HepG2 (cell line): ENCODE results near the gene C3orf22. TPM values are rescaled to one million over a fixed set of nuclear protein-coding genes. Genes with fewer than 3 reads are reported as not detected.

ENCODE experiments used
- DPF2 ChIP-seq: sonication (generic); formaldehyde crosslinking; IDR thresholded peaks from 2 replicates; pipeline ENCODE4 v1.4.0; 2020; ENCODE audit warnings: mild to moderate bottlenecking, low read depth, missing genetic modification reagents, borderline replicate concordance
- MAFG ChIP-seq: sonication (generic); formaldehyde crosslinking; IDR thresholded peaks from 2 replicates; pipeline ENCODE4 v1.5.1; 2020; ENCODE audit warnings: mild to moderate bottlenecking, missing genetic modification reagents
- SMAD1 ChIP-seq: sonication (generic); formaldehyde crosslinking; IDR thresholded peaks from 2 replicates; pipeline ENCODE4 v1.4.0; 2020; ENCODE audit warnings: missing genetic modification reagents, low read depth, mild to moderate bottlenecking, borderline replicate concordance
- SPEN ChIP-seq: sonication (generic); formaldehyde crosslinking; IDR thresholded peaks from 2 replicates; pipeline ENCODE4 v1.5.1; 2020; ENCODE audit warnings: low read depth, mild to moderate bottlenecking, missing genetic modification reagents
- polyA plus RNA-seq, 8 experiments: library from polyadenylated mRNA; depleted of rRNA in 3 of 8; stranded (reverse) in 7 of 8; unstranded in 1 of 8; fragments of >200 nt; fragmentation: Illumina TruSeq in 4 of 8; extraction: Trizol in 4 of 8; gene quantifications; 2 replicates each; pipeline versions ENCODE4 v1.2.1 to v1.2.3, GENCODE V29; 2011 to 2016; ENCODE audit warnings: low read depth in 4 of 8, missing spikeins in 1 of 8, mixed read lengths in 1 of 8; ENCODE audit not compliant: insufficient read depth in 1 of 8
- total RNA-seq, 5 experiments: library from RNA; depleted of rRNA; stranded (reverse); fragments of >200 nt; fragmentation: Illumina TruSeq; extraction: Trizol; gene quantifications; 2 replicates each; pipeline ENCODE4 v1.2.3, GENCODE V29; 2016; ENCODE audit warnings: low read depth in 1 of 5
- TF ChIP-seq, protein P1 (sequence below): sonication (generic); formaldehyde crosslinking; IDR thresholded peaks from 2 replicates; pipeline ENCODE4 v1.9.0; 2021; ENCODE audit warnings: missing genetic modification reagents, borderline replicate concordance
- TF ChIP-seq, protein P2 (sequence below): sonication (generic); formaldehyde crosslinking; IDR thresholded peaks from 2 replicates; pipeline ENCODE4 v1.5.0; 2020; ENCODE audit warnings: mild to moderate bottlenecking, low read depth, missing genetic modification reagents, borderline replicate concordance
- TF ChIP-seq, protein P3 (sequence below): sonication (generic); formaldehyde crosslinking; IDR thresholded peaks from 2 replicates; pipeline ENCODE4 v1.4.0; 2020; ENCODE audit warnings: missing genetic modification reagents, borderline replicate concordance
- TF ChIP-seq, protein P4 (sequence below): sonication (generic); formaldehyde crosslinking; IDR thresholded peaks from 2 replicates; pipeline ENCODE4 v1.5.0; 2020; ENCODE audit warnings: mild to moderate bottlenecking, missing genetic modification reagents, borderline replicate concordance
- TF ChIP-seq, protein P5 (sequence below): sonication (generic); formaldehyde crosslinking; IDR thresholded peaks from 2 replicates; pipeline ENCODE4 v1.8.1; 2023; ENCODE audit warnings: mild to moderate bottlenecking, inconsistent platforms, moderate library complexity, missing genetic modification reagents, borderline replicate concordance

Gene C3orf22
- total and polyA plus RNA-seq, 2 of the 13 experiments (the other 11 are each of a cell fraction or from before 2014, with no cell fraction given) = not detected

DNA sequence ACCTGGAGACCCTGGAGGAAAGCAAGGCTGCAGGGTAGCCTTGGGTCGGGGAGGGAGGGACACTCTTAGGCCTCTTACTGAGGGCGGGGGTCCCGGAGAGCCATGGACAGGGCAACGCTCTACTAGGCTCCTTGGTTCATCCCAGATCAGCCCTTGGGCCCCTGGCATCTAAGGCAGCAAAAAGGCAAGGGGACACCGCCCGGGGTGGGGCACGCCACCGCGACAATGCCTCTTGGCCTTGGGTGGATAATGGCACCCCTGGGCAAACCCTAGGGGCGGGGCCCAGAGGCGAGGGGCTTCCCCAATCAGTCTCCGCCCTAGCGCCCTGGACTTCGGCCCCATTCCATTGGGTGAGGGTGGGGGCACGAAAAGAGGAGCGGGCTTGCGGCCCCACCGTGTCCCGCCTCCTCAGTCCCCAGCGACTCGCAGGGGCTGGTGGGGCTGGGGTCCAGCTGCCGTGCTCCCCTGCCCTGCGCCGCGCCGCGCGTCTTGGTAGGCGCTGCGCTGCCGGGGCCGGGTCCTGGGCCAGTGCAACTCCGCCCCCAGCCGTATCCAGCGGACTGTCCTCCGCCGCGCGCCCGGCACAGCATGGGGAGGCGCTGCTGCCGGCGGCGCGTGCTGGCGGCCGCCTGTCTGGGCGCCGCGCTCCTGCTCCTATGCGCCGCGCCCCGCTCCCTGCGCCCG is 34.8 kb downstream of the C3orf22 start, which contains the start of gene CHST13 (continued):
- TF ChIP-seq SMAD1 (CRISPR knock-in tag) = 0 out of 2 replicates have a peak, but pooled peaks have one; percentile 32
- TF ChIP-seq, protein P1, sequence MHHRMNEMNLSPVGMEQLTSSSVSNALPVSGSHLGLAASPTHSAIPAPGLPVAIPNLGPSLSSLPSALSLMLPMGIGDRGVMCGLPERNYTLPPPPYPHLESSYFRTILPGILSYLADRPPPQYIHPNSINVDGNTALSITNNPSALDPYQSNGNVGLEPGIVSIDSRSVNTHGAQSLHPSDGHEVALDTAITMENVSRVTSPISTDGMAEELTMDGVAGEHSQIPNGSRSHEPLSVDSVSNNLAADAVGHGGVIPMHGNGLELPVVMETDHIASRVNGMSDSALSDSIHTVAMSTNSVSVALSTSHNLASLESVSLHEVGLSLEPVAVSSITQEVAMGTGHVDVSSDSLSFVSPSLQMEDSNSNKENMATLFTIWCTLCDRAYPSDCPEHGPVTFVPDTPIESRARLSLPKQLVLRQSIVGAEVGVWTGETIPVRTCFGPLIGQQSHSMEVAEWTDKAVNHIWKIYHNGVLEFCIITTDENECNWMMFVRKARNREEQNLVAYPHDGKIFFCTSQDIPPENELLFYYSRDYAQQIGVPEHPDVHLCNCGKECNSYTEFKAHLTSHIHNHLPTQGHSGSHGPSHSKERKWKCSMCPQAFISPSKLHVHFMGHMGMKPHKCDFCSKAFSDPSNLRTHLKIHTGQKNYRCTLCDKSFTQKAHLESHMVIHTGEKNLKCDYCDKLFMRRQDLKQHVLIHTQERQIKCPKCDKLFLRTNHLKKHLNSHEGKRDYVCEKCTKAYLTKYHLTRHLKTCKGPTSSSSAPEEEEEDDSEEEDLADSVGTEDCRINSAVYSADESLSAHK (CRISPR knock-in tag) = no peak
- TF ChIP-seq, protein P2, sequence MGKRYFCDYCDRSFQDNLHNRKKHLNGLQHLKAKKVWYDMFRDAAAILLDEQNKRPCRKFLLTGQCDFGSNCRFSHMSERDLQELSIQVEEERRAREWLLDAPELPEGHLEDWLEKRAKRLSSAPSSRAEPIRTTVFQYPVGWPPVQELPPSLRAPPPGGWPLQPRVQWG (CRISPR knock-in tag) = no peak
- TF ChIP-seq DPF2 (CRISPR knock-in tag) = peak; percentile 42; the same call in 1 of the 2 replicates
- TF ChIP-seq, protein P3, sequence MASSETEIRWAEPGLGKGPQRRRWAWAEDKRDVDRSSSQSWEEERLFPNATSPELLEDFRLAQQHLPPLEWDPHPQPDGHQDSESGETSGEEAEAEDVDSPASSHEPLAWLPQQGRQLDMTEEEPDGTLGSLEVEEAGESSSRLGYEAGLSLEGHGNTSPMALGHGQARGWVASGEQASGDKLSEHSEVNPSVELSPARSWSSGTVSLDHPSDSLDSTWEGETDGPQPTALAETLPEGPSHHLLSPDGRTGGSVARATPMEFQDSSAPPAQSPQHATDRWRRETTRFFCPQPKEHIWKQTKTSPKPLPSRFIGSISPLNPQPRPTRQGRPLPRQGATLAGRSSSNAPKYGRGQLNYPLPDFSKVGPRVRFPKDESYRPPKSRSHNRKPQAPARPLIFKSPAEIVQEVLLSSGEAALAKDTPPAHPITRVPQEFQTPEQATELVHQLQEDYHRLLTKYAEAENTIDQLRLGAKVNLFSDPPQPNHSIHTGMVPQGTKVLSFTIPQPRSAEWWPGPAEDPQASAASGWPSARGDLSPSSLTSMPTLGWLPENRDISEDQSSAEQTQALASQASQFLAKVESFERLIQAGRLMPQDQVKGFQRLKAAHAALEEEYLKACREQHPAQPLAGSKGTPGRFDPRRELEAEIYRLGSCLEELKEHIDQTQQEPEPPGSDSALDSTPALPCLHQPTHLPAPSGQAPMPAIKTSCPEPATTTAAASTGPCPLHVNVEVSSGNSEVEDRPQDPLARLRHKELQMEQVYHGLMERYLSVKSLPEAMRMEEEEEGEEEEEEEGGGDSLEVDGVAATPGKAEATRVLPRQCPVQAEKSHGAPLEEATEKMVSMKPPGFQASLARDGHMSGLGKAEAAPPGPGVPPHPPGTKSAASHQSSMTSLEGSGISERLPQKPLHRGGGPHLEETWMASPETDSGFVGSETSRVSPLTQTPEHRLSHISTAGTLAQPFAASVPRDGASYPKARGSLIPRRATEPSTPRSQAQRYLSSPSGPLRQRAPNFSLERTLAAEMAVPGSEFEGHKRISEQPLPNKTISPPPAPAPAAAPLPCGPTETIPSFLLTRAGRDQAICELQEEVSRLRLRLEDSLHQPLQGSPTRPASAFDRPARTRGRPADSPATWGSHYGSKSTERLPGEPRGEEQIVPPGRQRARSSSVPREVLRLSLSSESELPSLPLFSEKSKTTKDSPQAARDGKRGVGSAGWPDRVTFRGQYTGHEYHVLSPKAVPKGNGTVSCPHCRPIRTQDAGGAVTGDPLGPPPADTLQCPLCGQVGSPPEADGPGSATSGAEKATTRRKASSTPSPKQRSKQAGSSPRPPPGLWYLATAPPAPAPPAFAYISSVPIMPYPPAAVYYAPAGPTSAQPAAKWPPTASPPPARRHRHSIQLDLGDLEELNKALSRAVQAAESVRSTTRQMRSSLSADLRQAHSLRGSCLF = no peak
- TF ChIP-seq MAFG (CRISPR knock-in tag) = no peak
- TF ChIP-seq SPEN (CRISPR knock-in tag) = peak; percentile 45
- TF ChIP-seq, protein P4, sequence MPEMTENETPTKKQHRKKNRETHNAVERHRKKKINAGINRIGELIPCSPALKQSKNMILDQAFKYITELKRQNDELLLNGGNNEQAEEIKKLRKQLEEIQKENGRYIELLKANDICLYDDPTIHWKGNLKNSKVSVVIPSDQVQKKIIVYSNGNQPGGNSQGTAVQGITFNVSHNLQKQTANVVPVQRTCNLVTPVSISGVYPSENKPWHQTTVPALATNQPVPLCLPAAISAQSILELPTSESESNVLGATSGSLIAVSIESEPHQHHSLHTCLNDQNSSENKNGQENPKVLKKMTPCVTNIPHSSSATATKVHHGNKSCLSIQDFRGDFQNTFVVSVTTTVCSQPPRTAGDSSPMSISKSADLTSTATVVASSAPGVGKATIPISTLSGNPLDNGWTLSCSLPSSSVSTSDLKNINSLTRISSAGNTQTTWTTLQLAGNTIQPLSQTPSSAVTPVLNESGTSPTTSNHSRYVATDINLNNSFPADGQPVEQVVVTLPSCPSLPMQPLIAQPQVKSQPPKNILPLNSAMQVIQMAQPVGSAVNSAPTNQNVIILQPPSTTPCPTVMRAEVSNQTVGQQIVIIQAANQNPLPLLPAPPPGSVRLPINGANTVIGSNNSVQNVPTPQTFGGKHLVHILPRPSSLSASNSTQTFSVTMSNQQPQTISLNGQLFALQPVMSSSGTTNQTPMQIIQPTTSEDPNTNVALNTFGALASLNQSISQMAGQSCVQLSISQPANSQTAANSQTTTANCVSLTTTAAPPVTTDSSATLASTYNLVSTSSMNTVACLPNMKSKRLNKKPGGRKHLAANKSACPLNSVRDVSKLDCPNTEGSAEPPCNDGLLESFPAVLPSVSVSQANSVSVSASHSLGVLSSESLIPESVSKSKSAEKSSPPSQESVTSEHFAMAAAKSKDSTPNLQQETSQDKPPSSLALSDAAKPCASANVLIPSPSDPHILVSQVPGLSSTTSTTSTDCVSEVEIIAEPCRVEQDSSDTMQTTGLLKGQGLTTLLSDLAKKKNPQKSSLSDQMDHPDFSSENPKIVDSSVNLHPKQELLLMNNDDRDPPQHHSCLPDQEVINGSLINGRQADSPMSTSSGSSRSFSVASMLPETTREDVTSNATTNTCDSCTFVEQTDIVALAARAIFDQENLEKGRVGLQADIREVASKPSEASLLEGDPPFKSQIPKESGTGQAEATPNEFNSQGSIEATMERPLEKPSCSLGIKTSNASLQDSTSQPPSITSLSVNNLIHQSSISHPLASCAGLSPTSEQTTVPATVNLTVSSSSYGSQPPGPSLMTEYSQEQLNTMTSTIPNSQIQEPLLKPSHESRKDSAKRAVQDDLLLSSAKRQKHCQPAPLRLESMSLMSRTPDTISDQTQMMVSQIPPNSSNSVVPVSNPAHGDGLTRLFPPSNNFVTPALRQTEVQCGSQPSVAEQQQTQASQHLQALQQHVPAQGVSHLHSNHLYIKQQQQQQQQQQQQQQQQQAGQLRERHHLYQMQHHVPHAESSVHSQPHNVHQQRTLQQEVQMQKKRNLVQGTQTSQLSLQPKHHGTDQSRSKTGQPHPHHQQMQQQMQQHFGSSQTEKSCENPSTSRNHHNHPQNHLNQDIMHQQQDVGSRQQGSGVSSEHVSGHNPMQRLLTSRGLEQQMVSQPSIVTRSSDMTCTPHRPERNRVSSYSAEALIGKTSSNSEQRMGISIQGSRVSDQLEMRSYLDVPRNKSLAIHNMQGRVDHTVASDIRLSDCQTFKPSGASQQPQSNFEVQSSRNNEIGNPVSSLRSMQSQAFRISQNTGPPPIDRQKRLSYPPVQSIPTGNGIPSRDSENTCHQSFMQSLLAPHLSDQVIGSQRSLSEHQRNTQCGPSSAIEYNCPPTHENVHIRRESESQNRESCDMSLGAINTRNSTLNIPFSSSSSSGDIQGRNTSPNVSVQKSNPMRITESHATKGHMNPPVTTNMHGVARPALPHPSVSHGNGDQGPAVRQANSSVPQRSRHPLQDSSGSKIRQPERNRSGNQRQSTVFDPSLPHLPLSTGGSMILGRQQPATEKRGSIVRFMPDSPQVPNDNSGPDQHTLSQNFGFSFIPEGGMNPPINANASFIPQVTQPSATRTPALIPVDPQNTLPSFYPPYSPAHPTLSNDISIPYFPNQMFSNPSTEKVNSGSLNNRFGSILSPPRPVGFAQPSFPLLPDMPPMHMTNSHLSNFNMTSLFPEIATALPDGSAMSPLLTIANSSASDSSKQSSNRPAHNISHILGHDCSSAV (CRISPR knock-in tag) = no peak
- TF ChIP-seq, protein P5, sequence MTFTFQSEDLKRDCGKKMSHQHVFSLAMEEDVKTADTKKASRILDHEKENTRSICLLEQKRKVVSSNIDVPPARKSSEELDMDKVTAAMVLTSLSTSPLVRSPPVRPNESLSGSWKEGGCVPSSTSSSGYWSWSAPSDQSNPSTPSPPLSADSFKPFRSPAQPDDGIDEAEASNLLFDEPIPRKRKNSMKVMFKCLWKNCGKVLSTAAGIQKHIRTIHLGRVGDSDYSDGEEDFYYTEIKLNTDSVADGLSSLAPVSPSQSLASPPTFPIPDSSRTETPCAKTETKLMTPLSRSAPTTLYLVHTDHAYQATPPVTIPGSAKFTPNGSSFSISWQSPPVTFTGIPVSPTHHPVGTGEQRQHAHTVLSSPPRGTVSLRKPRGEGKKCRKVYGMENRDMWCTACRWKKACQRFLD (CRISPR knock-in tag) = 0 out of 2 replicates have a peak, but pooled peaks have one; percentile 86
